Measurements from ENCODE around the gene GATA2. TPM values are rescaled to one million over a fixed set of nuclear protein-coding genes. Genes with fewer than 3 reads are reported as not detected.

Gene GATA2
- total and polyA plus RNA-seq, 2 of the 8 experiments (the other 6 are each of a cell fraction or from before 2014, with no cell fraction given), result 0.03 to 0.30 TPM

- no peak overlapping the region for H3K9ac ChIP-seq (replicated peaks in 1 of 4; ENCODE audit: extremely low read depth in 1 of 4, low read depth in 3 of 4, low read length in 3 of 4)
- H3K27me3 ChIP-seq (replicated peaks in 1 of 4; ENCODE audit: control insufficient read depth in 3 of 4, extremely low read depth in 1 of 4, insufficient read depth in 3 of 4, low read length in 3 of 4), result peaks cover 0 to 6% (median 2%) of the 10 kb centered on the region in 4 experiments; a peak in 5 of 7 replicates
- ChIA-PET CTCF (ENCODE audit: partially characterized antibody) (interaction anchor here (0.9 to 12.6 kb wide), 4 partner anchors 8 to 18 kb away, joined by 3 to 144 read pairs (median 74); partner anchors contain the start of gene DNAJB8), POLR2A (ENCODE audit: partially characterized antibody) (no interaction called here)
- no peak overlapping the region for H3K4me2 ChIP-seq (ENCODE audit: insufficient read depth in 1 of 2, low read depth in 2 of 2, low read length in 2 of 2)
- H4K20me1 ChIP-seq (replicated peaks in 1 of 2; ENCODE audit: control insufficient read depth in 1 of 2, insufficient read depth in 2 of 2, low read length in 2 of 2), result peaks cover 0 to 7% of the 10 kb centered on the region in 2 experiments
- H3K56ac ChIP-seq (replicated peaks; ENCODE audit: insufficient read length, low read depth, low read length), result no peak overlapping the region
- H3K23me2 ChIP-seq (ENCODE audit: low read depth, low read length), result peaks cover 11% of the 10 kb centered on the region; the same call in 1 of the 2 replicates
- H3K23ac ChIP-seq (ENCODE audit: insufficient read length), result no peak overlapping the region
- H2BK15ac ChIP-seq (ENCODE audit: low read length), result no peak overlapping the region
- H3K14ac ChIP-seq (ENCODE audit: insufficient read length), result no peak overlapping the region
- no peak overlapping the region for H2BK5ac ChIP-seq (ENCODE audit: low read depth, low read length)
- H2BK12ac ChIP-seq (ENCODE audit: low read depth, low read length), result no peak overlapping the region
- FAIRE-seq, result no peak
- H4K8ac ChIP-seq (ENCODE audit: extremely low read depth, insufficient read depth, low read length), result no peak overlapping the region
- TF ChIP-seq NANOG (IDR thresholded peaks at IDR 0.05; ENCODE audit: insufficient read depth, low read depth, low read length, poor library complexity, severe bottlenecking) (no peak), PHF8 (conservative IDR thresholded peaks at IDR 0.05; ENCODE audit: low read depth, low read length) (no peak), ZNF274 (IDR thresholded peaks at IDR 0.05; ENCODE audit: borderline replicate concordance, extremely low read depth, low read length) (no peak), SP2 (IDR thresholded peaks at IDR 0.05; ENCODE audit: low read length) (no peak), YY1 (IDR thresholded peaks at IDR 0.05; ENCODE audit: low read depth, low read length) (no peak), KDM4A (IDR thresholded peaks at IDR 0.05; ENCODE audit: low read depth, low read length, severe bottlenecking) (no peak), E2F6 (IDR thresholded peaks at IDR 0.05) (no peak)
- H4K91ac ChIP-seq (replicated peaks; ENCODE audit: insufficient read length, low read length), result no peak overlapping the region
- H2AK5ac ChIP-seq (ENCODE audit: low read depth, low read length), result no peak overlapping the region
- no peaks in the 10 kb centered on the region for H3K9me3 ChIP-seq (ENCODE audit: insufficient read depth in 2 of 2, low read depth in 1 of 2, low read length in 1 of 2)
- no peaks in the 10 kb centered on the region; a peak in 1 of 7 replicates for H3K4me1 ChIP-seq (replicated peaks in 1 of 4; ENCODE audit: control insufficient read depth in 3 of 4, insufficient read depth in 4 of 4, low read length in 3 of 4)
- no peaks in the 10 kb centered on the region; the same call in 1 of the 2 replicates for H3K79me1 ChIP-seq (ENCODE audit: low read depth, low read length)
- H2BK120ac ChIP-seq (replicated peaks; ENCODE audit: low read depth, low read length), result no peak overlapping the region
- 69% methylated on average over 3 of the region's 3 CpGs; no CpG with 5 or more reads in 1 of the 2 experiments for WGBS, 2 experiments (ENCODE audit: extremely low coverage in 1 of 2, insufficient coverage in 1 of 2, insufficient read length in 1 of 2, insufficient replicate concordance in 2 of 2, low coverage in 1 of 2, low lambda C conversion rate in 2 of 2, missing lambda C conversion rate in 1 of 2)
- no peak overlapping the region for H4K5ac ChIP-seq (ENCODE audit: insufficient read length, low read depth, low read length)
- H2BK20ac ChIP-seq (ENCODE audit: low read length), result no peak overlapping the region
- H3K79me2 ChIP-seq (ENCODE audit: control insufficient read depth in 1 of 2, insufficient read depth in 2 of 2, low read length in 2 of 2), result no peaks in the 10 kb centered on the region
- no peak overlapping the region for H3K4ac ChIP-seq (replicated peaks; ENCODE audit: insufficient read length, low read depth, low read length)
- H2AFZ ChIP-seq (ENCODE audit: low read length), result no peak overlapping the region
- H3K18ac ChIP-seq (ENCODE audit: extremely low read depth, low read length), result no peak overlapping the region
- DNase-seq (ENCODE audit: low read depth in 1 of 2, low spot score in 2 of 2), result no peak
- no peak overlapping the region for H3K4me3 ChIP-seq (ENCODE audit: extremely low read depth in 1 of 4, insufficient read depth in 2 of 4, low read depth in 3 of 4, low read length in 4 of 4)
- no peaks in the 10 kb centered on the region for H3K36me3 ChIP-seq (ENCODE audit: control insufficient read depth in 2 of 4, insufficient read depth in 4 of 4, low read length in 3 of 4)
- H3K27ac ChIP-seq (ENCODE audit: low read depth, low read length), result no peak overlapping the region
These were observed 49.2 kb downstream of the GATA2 start for GRCh38 chr3:128443771-128444170.
